ENCODE measurements around the gene RASA2.

DNA sequence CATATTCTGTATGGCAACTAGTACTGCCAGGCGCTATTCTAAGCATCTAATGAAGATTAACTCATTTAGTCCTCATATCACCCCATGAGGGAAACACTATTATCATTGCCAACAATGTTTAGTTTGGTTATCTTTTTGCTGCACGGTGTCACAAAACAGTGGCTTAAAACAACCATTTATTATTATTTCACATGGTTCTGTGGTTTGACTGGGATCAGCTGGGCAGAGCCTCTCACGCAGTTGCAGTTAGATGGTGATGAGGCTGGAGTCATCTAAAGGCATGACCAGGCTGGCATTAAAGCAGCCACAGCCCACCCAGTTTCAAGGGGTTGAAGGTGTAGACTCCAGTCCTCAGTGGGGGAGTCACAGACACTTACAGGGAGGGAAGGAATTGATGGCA, 32.8 kb upstream of the RASA2 start:
- TF ChIP-seq CTCF (IDR thresholded peaks at IDR 0.05), result no peak
- no peak for TF ChIP-seq ZFX (IDR thresholded peaks at IDR 0.05; ENCODE audit: borderline replicate concordance)

Data from 22Rv1 (cell line).